Stimulated activated effector memory CD8-positive, alpha-beta T cell treated with anti-CD3 and anti-CD28 coated beads, Interleukin-12 subunit alpha, Interleukin-12 subunit beta, amount 100 ng/mL, for 72 hours (primary cell): ENCODE data around the gene NF1.
"Not testable (repeated sequence)": the region's sequence is repeated elsewhere in the genome, so short reads cannot be mapped to it uniquely, and the experiment has no call there.

Experiments used
- ATAC-seq: fragments of 150-1000 bp; cut with Tn5 transposase; 2 replicates; pipeline ENCODE4 v1.10.0; 2021
- DNase-seq, 2 donors: peaks; one replicate each; pipeline ENCODE4 v3.0.0; 2021 to 2022; ENCODE audit warnings: low spot score in 2 of 2
- H3K27ac Mint-ChIP-seq: one replicate; pipeline ENCODE4 v1.8.0; 2022; ENCODE audit warnings: mild to moderate bottlenecking, mixed read lengths
- H3K36me3 Mint-ChIP-seq: one replicate; pipeline ENCODE4 v1.8.0; 2022; ENCODE audit warnings: mild to moderate bottlenecking, mixed read lengths
- H3K4me1 Mint-ChIP-seq: one replicate; pipeline ENCODE4 v1.8.0; 2022; ENCODE audit warnings: mixed read lengths
- H3K4me3 Mint-ChIP-seq: one replicate; pipeline ENCODE4 v1.8.0; 2022; ENCODE audit warnings: mild to moderate bottlenecking, mixed read lengths
- H3K9me3 Mint-ChIP-seq: one replicate; pipeline ENCODE4 v1.8.0; 2022; ENCODE audit warnings: mixed read lengths

Gene NF1

DNA sequence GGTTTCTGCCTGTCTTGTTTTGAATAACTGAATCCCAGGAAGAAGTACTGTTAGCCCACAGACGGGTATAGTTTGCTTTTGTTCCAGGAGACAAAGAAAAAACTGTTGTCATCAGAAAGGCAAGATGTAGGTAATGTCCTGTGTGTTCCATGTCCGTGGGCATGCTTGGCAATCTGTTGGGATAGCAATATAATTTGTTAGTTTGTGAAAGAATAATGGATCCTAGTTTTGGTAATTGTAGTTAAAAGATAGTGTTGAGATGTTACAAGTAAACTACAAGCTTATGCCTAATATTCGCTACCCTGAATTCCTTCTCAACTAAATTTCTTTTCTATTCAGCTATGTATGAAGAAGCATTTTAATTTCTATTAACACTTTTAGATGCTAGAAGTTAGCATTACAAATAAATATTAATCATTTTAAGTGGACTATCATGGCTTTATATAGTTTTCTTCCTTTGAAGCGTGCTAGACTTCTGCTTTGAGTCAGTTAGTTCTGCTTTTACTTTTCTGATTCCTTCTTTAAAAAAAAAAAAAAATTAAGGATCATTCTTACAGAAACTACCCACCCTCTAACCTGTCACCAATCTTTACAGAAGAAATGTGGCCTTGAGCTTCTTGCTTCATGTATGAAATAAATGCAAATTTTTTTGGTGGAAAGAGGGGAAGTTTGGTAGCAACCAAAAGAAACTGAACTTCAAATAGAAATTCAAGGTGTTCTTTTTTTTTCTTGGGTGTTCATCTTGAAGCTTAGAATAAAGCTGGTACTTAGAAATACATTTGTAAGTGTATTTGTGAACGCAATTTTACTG is 224.3 kb downstream of the NF1 start:
- DNase-seq = no peak
- Mint-ChIP-seq H3K4me3 (peak overlapping the region; percentile 70), H3K9me3 (no peaks in the 10 kb centered on the region), H3K36me3 (peaks cover 46% of the 10 kb centered on the region), H3K4me1 (peaks cover 36% of the 10 kb centered on the region), H3K27ac (peak overlapping the region; percentile 88)
- peak; percentile 23 for ATAC-seq

DNA sequence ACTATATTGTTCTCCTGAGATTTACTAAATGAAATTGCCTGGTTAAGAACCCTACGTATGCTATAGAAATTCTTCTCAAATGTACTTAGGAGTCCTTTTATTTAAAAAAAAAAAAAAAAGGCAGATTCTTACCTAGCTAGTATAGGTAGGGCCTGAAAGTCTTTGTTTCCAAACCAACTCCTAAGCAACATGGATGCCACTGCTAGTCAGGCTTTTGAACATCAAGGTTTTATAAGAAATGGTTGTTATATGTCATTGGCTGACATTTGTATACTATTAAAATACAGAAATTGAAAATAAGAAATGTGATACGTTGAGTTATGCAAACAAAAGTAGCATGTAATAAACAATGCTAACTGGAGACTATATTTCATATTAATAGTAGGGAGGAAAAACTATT is 225.5 kb downstream of the NF1 start:
- DNase-seq = no peak
- H3K4me3 Mint-ChIP-seq = peak overlapping the region; percentile 70
- H3K9me3 Mint-ChIP-seq = no peaks in the 10 kb centered on the region
- H3K27ac Mint-ChIP-seq = peak overlapping the region; percentile 88
- peaks cover 28% of the 10 kb centered on the region for H3K4me1 Mint-ChIP-seq
- peaks cover 46% of the 10 kb centered on the region for H3K36me3 Mint-ChIP-seq
- no peak for ATAC-seq

DNA sequence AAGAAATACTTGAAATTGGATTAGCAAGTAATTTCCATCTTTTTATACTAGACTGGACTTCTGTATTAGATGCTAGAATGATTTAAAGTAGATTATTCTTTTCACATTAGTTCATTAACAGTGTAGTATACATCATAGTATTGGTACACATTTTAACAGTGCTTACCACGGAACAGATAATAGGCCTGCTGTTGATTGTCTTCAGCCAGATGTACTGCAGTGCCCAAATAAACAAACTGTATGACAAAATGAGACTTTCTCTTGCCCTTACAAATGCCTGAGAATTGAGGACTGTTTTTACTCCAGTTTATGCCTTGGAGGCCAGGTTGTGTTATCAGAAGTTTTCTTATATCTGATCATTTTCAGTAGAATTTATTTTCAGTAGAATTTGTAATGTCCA is 226.0 kb downstream of the NF1 start:
- ATAC-seq = no peak
- H3K4me3 Mint-ChIP-seq = peak overlapping the region; percentile 70
- peaks cover 28% of the 10 kb centered on the region for H3K4me1 Mint-ChIP-seq
- no peak for DNase-seq
- H3K36me3 Mint-ChIP-seq = peaks cover 46% of the 10 kb centered on the region
- H3K9me3 Mint-ChIP-seq = no peaks in the 10 kb centered on the region
- H3K27ac Mint-ChIP-seq = peak overlapping the region; percentile 88

DNA sequence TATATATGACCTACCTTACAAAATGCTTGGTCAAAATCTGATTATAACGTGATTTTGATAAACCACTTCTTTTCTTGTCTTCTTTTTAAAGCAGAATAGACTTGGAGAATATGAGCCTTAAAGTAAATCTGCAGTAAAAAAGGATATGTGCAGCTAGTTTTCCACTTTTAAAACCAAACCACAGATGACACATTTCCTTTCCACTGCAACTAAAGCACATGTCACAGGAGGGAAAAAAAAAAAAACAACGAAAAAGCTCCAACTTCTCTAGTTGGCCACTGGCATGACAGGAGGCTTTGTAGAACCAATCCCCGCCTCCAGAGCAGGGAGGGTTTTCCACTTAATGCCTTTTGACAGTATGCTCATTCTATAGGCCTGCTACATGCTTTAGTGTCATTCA is 226.7 kb downstream of the NF1 start, which contains the start of gene EVI2A:
Gene EVI2A, minus strand, starts transcription at position 142 of the 400 bp plus-strand sequence. CDS start 2,609 bp downstream, outside the sequence.
- peak; percentile 94 for ATAC-seq
- Mint-ChIP-seq H3K27ac (peak within 1 kb of the TSS; percentile 88), H3K4me3 (peak within 1 kb of the TSS; percentile 70)

DNA sequence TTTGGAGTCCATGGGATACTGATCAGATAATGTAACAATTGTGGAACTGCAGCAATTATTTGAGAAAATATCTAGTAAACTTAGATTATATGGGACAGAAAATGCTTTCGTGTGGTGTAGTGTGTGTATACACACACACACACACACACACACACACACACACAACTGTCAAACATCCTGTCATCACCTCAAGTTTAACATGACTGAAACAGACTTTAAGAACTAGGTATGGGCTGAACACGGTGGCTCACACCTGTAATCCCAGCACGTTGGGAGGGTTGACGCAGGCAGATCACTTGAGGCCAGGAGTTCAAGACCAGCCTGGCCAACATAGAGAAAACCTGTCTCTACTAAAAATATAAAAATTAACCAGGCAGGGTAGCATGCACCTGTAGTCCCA is 227.2 kb downstream of the NF1 start:
- DNase-seq (no peak), ATAC-seq (peak; percentile 56)
- peak overlapping the region; percentile 88 for H3K27ac Mint-ChIP-seq
- no peaks in the 10 kb centered on the region for H3K9me3 Mint-ChIP-seq
- peak overlapping the region; percentile 70 for H3K4me3 Mint-ChIP-seq
- peaks cover 37% of the 10 kb centered on the region for H3K36me3 Mint-ChIP-seq
- H3K4me1 Mint-ChIP-seq = peaks cover 23% of the 10 kb centered on the region

More for the DNA sequence above, 226.7 kb downstream of the NF1 start, which contains the start of gene EVI2A:
- no peaks in the 10 kb centered on the region for H3K9me3 Mint-ChIP-seq
- peak; percentile 30 to 79 for DNase-seq
- peaks cover 28% of the 10 kb centered on the region for H3K4me1 Mint-ChIP-seq
- peaks cover 41% of the 10 kb centered on the region for H3K36me3 Mint-ChIP-seq

DNA sequence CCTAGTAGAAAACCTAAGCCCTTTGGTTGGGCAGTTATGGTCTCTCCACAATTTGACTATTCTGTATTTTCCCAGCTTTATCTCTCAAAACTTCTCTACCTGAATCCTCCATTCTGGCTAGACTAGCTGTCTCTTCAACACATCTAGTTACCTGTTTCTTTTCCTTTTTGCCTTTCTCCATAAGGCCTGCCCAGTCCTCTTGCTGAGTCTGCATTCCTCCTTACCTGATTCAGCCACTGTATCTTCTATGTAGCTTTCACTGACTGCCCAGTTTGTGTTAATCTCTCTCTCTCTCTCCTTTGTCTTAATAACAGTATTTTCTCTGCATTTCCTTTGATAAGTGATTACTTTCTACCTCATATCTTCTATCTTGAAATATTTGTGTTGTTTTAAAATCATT is 228.8 kb downstream of the NF1 start:
- Mint-ChIP-seq H3K27ac (peak overlapping the region; percentile 1), H3K36me3 (peaks cover 37% of the 10 kb centered on the region), H3K4me1 (peaks cover 24% of the 10 kb centered on the region), H3K9me3 (no peaks in the 10 kb centered on the region), H3K4me3 (no peak overlapping the region)
- DNase-seq = no peak
- ATAC-seq = no peak

DNA sequence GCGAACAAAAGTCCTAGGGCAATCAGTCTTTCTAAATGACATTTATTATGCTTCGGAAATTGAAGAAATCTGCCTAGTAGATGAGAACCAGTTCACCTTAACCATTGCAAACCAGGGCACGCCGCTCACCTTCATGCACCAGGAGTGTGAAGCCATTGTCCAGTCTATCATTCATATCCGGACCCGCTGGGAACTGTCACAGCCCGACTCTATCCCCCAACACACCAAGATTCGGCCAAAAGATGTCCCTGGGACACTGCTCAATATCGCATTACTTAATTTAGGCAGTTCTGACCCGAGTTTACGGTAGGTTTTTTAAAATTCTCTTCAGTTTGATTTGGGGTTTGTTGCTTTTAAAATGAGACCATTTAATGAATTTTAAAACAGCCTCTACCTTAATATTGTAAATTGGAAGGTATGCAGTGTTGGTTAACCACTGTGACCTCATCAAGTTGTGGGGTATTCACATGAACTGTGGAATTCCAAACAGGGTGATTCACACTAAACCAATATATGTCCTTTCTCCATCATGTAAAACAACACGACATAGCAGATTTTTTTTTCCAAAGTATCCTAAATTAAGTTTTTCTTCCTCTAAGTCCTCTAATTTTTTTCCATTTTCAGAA is 232.9 kb downstream of the NF1 start:
- no peak for DNase-seq
- peaks cover 14% of the 10 kb centered on the region for H3K36me3 Mint-ChIP-seq
- ATAC-seq = no peak
- H3K27ac Mint-ChIP-seq = peak overlapping the region; percentile 23
- H3K9me3 Mint-ChIP-seq = no peaks in the 10 kb centered on the region
- no peak overlapping the region for H3K4me3 Mint-ChIP-seq
- H3K4me1 Mint-ChIP-seq = peaks cover 17% of the 10 kb centered on the region

DNA sequence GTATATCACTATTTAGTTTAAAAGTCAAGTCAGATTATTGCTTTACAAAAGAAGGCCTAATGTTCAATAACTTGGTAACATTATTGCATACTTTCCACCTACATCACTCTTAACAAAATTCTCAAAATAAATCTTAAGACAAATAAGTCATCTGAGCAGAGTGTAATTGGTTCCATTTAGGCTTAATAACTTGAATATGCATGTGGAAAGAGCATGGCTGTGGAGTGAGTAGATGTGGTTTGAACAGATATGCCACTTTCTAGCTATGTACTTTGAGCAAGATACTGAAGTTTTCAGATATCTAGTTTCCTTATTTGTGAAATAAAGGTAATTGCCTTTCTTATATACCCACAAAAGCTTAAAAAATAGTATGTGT is 233.4 kb downstream of the NF1 start:
- H3K4me3 Mint-ChIP-seq = no peak overlapping the region
- no peak for ATAC-seq
- H3K9me3 Mint-ChIP-seq = no peaks in the 10 kb centered on the region
- DNase-seq = no peak
- H3K4me1 Mint-ChIP-seq = peaks cover 17% of the 10 kb centered on the region
- peaks cover 14% of the 10 kb centered on the region for H3K36me3 Mint-ChIP-seq
- H3K27ac Mint-ChIP-seq = peak overlapping the region; percentile 23

DNA sequence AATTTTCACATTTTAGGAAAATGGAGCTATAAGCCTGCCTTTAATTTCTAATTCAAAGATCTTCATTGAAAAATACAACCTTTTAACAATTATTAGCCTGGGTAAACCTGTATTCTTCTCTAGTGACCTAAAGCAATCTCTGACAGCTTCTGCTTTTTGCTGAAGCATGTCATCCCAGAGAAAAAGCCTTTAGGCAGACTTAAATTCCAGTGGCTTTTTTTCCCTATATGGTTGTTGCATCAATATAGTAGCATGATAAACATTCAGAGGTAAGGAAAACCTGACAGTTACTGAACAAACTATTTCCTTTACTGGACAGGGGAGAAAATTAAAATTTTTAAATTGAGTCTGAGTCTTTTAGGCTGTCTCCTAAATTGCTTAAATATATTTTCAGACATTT is 234.4 kb downstream of the NF1 start:
- Mint-ChIP-seq H3K4me1 (peaks cover 11% of the 10 kb centered on the region), H3K27ac (no peak overlapping the region), H3K4me3 (no peak overlapping the region), H3K9me3 (no peaks in the 10 kb centered on the region), H3K36me3 (peaks cover 14% of the 10 kb centered on the region)
- no peak for ATAC-seq
- no peak for DNase-seq

DNA sequence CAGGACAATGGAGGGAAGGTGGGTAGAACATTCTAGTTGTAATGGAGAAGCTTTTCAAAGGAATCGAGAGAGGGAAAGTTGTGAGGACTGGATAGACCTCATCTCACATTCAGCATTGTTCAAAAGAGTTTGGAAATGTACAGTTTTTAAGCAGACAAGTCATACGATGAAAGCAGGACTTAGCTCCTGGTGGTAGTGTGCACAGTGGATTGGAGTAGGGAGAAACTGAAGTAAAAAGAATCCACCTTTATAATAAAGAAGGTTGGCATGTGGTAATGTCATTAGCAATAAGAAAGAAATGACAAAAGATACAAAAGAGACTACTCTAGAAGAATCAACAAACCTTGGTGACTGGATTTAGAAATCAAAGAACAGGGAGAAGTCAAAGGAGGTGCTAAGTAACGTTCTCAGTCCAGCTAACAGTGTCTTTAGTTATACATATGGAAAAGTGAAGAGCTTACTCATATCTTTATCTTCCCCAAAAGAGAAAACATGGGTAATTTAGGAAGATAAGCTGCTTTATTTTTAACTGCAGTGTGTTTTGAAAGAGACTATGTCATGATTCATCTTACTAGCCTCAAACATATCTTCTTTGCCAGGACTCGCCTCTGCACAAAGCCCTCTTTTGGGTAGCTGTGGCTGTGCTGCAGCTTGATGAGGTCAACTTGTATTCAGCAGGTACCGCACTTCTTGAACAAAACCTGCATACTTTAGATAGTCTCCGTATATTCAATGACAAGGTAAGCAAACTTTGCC is 245.3 kb downstream of the NF1 start:
- Mint-ChIP-seq H3K4me1 (no peaks in the 10 kb centered on the region), H3K9me3 (no peaks in the 10 kb centered on the region), H3K27ac (no peak overlapping the region), H3K4me3 (no peak overlapping the region), H3K36me3 (peaks cover 28% of the 10 kb centered on the region)
- no peak for ATAC-seq
- no peak for DNase-seq

DNA sequence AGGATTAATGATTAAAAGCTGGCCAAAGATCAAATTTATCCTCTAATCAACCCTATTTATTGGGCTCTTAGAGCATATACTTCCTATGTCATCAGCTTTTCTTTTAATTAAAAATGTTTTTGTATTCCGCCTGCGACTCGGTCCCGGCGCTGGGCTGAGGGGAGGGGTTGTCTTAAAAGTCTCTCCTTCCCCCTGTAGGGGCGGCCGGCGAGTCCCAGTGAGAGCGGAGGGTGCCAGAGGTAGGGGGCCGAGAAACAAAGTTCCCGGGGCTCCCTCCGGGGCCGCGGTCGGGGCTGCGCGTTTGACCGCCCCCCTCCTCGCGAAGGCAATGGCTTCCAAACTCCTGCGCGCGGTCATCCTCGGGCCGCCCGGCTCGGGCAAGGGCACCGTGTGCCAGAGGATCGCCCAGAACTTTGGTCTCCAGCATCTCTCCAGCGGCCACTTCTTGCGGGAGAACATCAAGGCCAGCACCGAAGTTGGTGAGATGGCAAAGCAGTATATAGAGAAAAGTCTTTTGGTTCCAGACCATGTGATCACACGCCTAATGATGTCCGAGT is 250.5 kb downstream of the NF1 start:
- ATAC-seq, H3K27ac Mint-ChIP-seq, H3K4me1 Mint-ChIP-seq, H3K4me3 Mint-ChIP-seq, DNase-seq, H3K9me3 Mint-ChIP-seq: not testable (repeated sequence)
- peaks cover 15% of the 10 kb centered on the region for H3K36me3 Mint-ChIP-seq

DNA sequence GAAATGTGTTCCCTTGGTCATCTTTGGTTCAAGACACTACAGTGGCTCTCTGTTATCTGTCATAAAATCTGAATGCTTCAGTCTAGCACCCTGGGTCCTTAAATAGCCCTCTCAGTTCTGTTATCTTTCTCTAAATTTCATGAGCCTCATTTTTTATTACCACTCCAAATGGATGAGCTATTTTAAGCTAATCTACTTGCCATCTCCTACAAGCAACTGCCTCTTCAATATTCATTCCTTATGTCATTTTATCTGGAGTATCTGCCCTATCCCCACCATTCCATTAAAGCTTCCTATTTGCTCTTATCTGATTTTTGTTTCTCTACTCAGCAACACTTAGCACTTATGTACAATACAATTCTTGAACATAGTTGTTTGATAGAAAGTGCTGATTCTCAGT is 254.7 kb downstream of the NF1 start:
- Mint-ChIP-seq H3K27ac (no peak overlapping the region), H3K4me3 (no peak overlapping the region), H3K9me3 (no peaks in the 10 kb centered on the region)

DNA sequence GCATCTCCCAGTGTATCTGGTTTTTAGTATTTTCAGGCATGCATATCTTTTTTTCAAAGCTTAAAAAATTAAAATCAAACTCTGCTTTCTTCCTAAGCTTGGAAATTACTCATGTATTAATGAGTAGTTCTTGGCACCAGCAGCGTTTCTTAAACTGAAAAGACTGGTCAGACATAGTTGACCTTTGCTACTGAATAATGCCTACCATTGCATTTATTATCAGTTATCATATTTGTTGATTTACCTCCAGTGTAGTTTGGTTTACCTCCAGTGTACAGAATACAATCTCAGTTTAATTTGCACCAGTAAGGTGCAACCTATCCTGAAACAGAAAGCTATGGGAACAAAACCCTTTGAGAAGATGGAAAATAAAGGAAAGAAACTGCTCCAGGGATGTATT is 261.2 kb downstream of the NF1 start:
- H3K4me1 Mint-ChIP-seq = no peaks in the 10 kb centered on the region
- ATAC-seq = no peak
- H3K36me3 Mint-ChIP-seq = peaks cover 72% of the 10 kb centered on the region
- no peak overlapping the region for H3K4me3 Mint-ChIP-seq
- H3K27ac Mint-ChIP-seq = no peak overlapping the region
- no peaks in the 10 kb centered on the region for H3K9me3 Mint-ChIP-seq
- no peak for DNase-seq

More for the DNA sequence above, 254.7 kb downstream of the NF1 start:
- no peak for DNase-seq
- ATAC-seq = no peak
- H3K4me1 Mint-ChIP-seq = no peaks in the 10 kb centered on the region
- H3K36me3 Mint-ChIP-seq = peaks cover 43% of the 10 kb centered on the region

DNA sequence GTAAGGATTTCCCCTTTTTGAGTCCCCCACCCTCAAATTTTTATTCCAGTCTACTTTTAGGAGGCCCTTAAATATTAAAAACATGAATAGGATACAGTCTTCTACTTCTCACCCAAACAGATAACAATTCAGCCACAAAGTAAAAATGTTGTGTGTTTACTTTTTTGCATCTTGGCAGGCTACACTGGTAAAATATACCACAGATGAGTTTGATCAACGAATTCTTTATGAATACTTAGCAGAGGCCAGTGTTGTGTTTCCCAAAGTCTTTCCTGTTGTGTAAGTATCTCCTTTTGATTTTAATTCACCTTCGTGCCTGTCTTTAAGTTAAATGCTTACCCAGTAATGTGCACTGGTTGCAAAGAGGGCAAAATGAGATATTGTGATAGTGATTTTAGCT is 262.3 kb downstream of the NF1 start:
- Mint-ChIP-seq H3K4me1 (no peaks in the 10 kb centered on the region), H3K27ac (no peak overlapping the region), H3K36me3 (peaks cover 68% of the 10 kb centered on the region), H3K9me3 (no peaks in the 10 kb centered on the region), H3K4me3 (no peak overlapping the region)
- DNase-seq (no peak), ATAC-seq (no peak)

DNA sequence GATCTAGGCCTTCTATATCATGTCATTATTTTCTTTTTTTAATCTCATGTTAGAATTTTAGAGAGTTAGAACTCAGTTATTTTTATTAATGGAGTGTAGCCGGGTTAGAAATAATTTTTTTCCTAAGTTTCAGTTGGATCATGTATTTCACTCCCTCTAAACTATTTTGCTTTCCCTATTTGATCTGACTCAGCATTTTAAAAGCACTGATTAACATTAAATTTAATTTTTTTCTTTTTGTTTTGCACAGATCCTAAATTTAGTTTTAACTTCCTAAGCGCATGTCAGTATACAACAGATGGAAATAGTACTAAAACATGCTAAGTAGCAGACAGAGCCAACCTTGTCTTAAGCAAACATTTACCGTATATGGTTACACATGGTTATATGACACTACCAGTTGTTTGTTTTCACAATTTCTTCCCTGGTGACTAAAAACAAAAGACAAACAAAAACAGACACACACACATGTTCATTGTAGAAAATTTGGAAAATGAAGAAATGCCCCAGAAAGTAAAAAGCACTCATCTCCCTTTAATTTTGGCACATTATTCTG is 263.1 kb downstream of the NF1 start:
- Mint-ChIP-seq H3K4me3 (no peak overlapping the region), H3K27ac (no peak overlapping the region), H3K4me1 (no peaks in the 10 kb centered on the region), H3K36me3 (peaks cover 65% of the 10 kb centered on the region), H3K9me3 (no peaks in the 10 kb centered on the region)
- no peak for DNase-seq
- no peak for ATAC-seq
